SH-SY5Y (cell line): Measurements from ENCODE around the gene MTIF3.

ENCODE experiments used
- GATA2 ChIP-seq: IDR thresholded peaks from 2 replicates; pipeline ENCODE4 v1.6.1; 2011; ENCODE audit warnings: mild to moderate bottlenecking, low read depth, low read length
- GATA3 ChIP-seq: IDR thresholded peaks from 2 replicates; pipeline ENCODE4 v1.6.1; 2011; ENCODE audit warnings: low read depth, mild to moderate bottlenecking, low read length, moderate library complexity

Gene MTIF3

DNA sequence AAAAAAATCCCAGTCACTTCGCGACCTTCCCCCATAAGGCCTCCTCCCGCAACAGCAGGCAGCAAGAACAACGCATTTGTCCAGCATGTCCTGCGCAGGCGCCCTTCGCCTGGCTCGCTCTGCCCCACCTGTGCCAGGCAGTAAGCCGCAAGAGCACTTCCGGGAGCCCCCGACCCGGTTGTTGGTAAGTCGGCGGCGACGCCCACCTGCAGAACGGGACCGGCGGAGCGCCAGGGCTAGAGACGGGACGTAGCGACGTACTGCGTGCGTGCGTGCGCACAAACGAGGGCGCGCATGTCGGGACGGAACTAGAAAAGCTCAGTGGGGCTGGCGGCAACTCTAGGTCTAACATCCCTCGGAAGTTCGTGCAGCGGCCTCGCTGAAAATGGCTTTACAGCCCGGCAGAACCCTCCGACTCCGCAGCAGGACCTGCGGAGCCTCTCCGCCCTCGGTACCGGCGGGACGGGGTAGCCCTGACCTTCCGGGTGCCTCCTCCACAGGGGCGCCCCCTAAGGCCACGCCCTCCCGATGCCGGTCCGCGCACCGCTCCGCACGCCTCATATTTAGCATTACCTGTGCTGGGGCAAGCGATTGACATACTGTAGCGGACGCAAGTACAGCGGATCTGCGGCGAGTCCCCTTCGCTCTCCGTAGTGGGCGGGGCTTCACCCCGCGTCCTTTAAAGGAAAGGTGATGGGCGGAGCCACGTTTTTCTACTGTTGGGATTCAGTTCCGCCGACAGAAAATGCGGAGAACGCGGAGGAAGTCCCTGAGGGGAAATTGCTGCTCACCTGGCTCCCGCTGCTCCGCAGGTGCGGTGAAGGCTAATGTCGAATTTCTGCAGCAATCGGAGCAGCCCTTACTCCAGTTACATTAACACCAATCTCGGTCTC is at the start of gene MTIF3:
Gene MTIF3, minus strand, starts transcription at position 629 of the 893 bp plus-strand sequence. CDS start 10,116 bp downstream, outside the sequence.
- TF ChIP-seq GATA2 = no peak
- TF ChIP-seq GATA3 = no peak

DNA sequence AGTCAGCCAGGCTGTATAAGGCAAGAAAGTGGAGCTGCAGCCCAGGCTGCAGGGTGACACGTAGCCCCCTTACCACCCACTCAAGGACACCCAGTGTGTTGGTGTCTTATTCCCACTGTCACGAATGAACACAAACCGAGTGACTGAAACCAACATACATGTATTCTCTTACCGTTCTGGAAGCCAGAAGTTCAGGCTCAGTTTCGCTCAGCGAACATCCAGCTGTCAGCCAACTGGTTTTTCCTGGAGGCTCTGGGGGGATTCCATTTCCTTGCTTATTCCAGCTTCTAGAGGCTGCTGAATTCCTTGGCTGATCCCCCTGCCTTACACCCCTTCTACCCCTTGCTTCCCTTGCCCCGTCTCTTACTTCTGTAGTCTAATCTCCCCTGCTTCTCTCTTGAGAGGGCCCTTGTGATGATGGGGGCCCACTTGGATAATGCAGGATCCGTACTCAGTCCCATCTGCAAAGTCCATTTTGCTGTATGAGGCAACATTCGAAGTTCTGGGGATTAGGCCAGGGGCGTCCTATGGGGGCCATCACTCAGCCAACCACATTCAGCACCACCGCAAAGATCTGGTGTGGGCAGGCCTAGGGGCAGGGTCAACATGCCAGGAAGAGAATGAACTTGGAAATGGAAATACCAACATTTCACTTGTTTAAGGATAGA is 47.3 kb upstream of the MTIF3 start:
- TF ChIP-seq GATA3 = no peak
- no peak for TF ChIP-seq GATA2

DNA sequence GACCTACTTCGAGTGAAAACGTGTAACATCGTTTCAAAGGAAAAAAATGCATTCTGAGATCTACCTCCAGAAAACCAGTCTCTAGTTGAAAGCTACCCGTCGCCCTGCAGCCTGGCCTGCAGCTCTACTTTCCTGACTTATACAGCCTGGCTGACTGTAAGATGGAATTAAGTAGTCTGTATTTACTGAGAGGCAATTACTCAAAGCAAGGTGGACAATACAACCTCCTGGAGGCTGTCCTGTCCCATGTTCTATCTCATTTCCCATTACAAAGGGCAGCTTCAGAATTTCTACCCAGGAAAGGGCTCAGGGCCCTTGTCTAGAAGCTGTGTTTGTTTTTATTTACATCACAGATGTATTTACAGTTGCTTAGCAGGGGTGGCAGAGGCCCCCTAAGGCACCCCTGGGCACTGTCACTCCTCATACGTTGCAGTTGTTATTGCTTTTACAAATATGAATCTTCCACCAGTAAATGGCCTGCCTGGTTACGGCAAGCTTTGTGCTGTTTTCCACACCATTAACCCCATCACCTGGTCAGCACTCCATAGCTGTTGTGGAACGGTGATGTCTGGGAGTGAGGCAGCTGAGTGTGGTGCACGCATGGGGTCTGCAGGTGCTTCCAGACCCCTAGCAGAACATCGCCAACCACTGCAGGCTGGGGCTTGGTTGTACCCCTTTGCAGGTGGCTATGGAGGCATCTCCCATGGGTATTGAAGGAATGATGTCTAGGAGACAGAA is 46.3 kb upstream of the MTIF3 start:
- TF ChIP-seq GATA2 (no peak), GATA3 (no peak)

- TF ChIP-seq GATA2 (no peak), GATA3 (no peak)
Measured at GRCh38 chr13:27496006-27496405, 45.6 kb upstream of the MTIF3 start.

DNA sequence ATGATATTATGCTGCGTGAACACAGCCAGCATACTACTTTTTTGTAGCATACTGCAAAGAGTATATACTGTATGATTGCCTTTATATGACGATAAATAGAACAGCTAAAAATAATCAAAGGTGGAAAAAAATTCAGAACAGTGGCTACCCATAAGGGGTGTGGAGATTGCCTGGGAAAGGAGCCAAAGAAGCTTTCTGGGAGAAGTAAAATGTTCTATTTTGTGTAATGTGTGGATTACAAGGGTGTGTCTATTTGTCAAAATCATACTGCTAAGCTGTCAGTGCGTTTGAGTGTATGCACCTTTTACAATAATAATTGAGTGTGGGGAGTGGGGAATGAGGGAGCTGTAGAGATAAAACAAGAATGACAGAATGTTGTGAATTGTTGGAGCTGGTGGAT is 45.2 kb upstream of the MTIF3 start:
- TF ChIP-seq GATA2 = no peak

DNA sequence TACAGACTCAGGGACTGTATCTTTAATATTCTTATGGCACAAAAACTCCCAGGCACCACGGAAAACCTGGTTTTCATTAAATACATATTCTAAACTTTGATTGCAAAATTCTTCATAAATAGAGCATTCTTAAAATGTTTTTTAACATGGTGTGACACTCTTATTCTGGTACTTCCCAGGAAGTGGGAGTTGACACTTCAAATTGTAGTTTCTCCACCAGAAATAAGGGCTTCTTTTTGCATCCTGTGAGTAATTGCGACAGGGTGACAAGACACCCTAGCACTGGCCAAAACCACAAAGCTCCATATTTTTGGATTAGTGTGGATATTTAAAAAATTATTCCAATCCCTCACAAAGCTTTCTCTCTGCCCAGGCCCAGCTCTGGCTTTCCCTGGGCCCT is 43.6 kb upstream of the MTIF3 start:
- TF ChIP-seq GATA2 (no peak), GATA3 (no peak)

DNA sequence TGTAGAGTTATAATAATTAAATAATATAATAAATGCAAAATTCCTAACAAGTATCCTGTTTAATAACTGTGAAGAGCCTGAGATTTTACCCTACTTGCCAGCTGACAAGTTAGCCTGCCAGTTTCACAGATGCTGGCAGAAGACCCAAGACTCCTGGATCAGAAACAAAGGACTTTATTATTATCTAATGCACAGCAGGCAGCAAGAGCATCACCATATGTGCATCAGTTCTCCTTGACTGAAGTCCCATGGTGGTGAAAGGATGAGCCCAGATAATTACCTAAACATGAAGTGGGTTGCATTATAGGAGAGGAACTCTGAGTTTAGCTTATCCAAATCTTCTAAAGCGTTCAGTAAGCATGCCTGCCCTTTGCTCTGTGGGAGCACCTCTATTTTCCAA is 39.1 kb upstream of the MTIF3 start:
- TF ChIP-seq GATA2 = no peak

- no peak for TF ChIP-seq GATA3
- no peak for TF ChIP-seq GATA2
Measured at GRCh38 chr13:27487776-27488175, 37.4 kb upstream of the MTIF3 start.

DNA sequence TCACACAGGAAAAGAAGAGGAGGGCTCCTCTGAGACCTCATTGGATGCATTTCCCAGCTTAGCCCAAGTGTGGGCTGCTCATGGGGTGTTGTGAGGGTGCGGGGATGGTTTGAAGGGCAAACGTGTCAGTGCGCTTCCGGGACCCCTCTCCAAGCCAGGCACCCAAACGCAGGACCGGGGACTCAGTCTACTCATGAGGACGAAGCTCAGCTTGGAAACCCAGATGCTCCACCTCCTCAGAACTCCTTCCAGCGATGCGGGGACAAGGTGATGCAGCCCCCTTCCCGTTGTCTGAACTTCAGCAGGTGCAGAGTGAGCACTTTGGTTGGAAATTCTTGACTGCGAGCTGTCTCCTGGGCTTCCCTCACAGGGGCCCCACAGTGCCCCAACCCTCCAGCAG is 33.1 kb upstream of the MTIF3 start:
- TF ChIP-seq GATA3 = no peak
- TF ChIP-seq GATA2 = no peak

DNA sequence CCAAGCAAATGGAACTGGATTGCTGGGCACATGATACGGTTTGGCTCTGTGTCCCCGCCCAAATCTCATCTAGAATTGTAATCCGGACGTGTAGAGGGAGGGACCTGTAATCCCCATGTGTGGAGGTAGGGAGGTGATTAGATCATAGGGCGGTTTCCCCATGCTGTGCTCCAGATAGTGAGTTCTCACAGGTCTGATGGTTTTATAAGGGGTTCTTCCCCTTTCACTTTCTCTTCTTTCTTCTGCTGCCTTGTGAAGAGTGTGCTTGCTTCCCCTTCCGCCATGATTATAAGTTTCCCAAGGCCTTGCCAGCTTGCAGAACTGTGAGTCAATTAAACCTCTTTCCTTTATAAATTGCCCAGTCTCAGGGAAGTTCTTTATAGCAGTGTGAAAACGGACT is 32.6 kb upstream of the MTIF3 start:
- no peak for TF ChIP-seq GATA2
- TF ChIP-seq GATA3 = no peak

- TF ChIP-seq GATA2 = no peak
- no peak for TF ChIP-seq GATA3
Measured at GRCh38 chr13:27481766-27482165, 31.4 kb upstream of the MTIF3 start.

GRCh38 chr13:27476943-27477703 is 26.8 kb upstream of the MTIF3 start:
- TF ChIP-seq GATA3 (no peak), GATA2 (no peak)

GRCh38 chr13:27474751-27475268 is 24.4 kb upstream of the MTIF3 start:
- no peak for TF ChIP-seq GATA2

DNA sequence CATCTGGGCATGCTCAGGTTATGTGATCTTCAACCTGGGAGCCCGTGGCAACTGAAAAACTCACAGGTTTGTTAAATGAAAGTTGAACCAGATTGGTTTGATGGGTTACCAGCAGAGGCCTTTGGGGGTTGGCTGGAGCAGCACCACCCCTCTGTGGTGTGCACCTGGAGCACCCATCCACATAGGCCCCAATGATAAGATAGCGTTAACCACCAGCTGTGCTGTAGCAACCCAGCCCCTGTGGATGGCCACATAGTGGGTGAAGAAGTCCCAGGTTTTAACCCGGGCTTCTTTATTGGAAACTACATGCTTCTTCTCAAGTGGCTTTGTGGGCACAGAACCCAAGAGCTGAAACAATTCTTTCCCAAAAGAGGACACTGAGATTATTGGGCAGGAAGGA is 22.6 kb upstream of the MTIF3 start:
- TF ChIP-seq GATA2 = no peak
- no peak for TF ChIP-seq GATA3
